HCT116 (cell line): ENCODE measurements around the gene AGPAT2. TPM values are rescaled to one million over a fixed set of nuclear protein-coding genes. Genes with fewer than 3 reads are reported as not detected.

Experiments
- ATAC-seq: fragments of 200-7000 bp; cut with Tn5 transposase; 2 replicates; pipeline ENCODE4 v1.9.1; 2020; ENCODE audit warnings: mild to moderate bottlenecking, moderate library complexity
- BruUV-seq: library from RNA; stranded (reverse); fragments of 400-500 nt; replicated peaks from 2 replicates; lab custom pipeline; 2021; lab: Mats Ljungman, UMichigan
- CTCF ChIA-PET: fragments of 300-600 bp; sonication (Branson Sonifier 250); formaldehyde crosslinking; loops from one replicate; lab custom pipeline; 2021; ENCODE audit warnings: antibody characterized with exemption; lab: Charles Lee
- POLR2A ChIA-PET: fragments of 300-600, 350-600 bp; sonication (Branson Sonifier 250); formaldehyde crosslinking; loops from one replicate; lab custom pipeline; 2021; ENCODE audit warnings: antibody characterized with exemption; lab: Charles Lee
- RAD21 ChIA-PET, 2 experiments: fragments of 300-600 bp; sonication (Branson Sonifier 250); formaldehyde crosslinking; loops; one replicate each; lab custom pipeline; 2023; ENCODE audit warnings: low total read pairs in 2 of 2; ENCODE audit not compliant: uncharacterized antibody in 2 of 2, unreplicated experiment in 2 of 2, low non-redundant PET in 1 of 2; lab: Charles Lee
- DNase-seq: peaks from one replicate; pipeline ENCODE4 v3.0.0-alpha.2; 2010; ENCODE audit warnings: low read depth, low spot score
- H2AFZ ChIP-seq: fragments of 200-600 bp; shearing (Covaris generic), sonication (generic); 2 replicates; pipeline ENCODE4 v1.6.1; 2017; ENCODE audit warnings: low read depth, mixed run types, mixed read lengths, antibody characterized with exemption, low read length; ENCODE audit not compliant: poor library complexity, severe bottlenecking
- H3K27ac ChIP-seq: 2 replicates; pipeline ENCODE4 v1.5.1; 2012; ENCODE audit warnings: low read depth, low read length
- H3K27me3 ChIP-seq: fragments of 200-600 bp; sonication (generic); 2 replicates; pipeline ENCODE4 v1.6.1; 2016; ENCODE audit warnings: mixed run types, low read length, mixed read lengths; ENCODE audit not compliant: insufficient read depth
- H3K36me3 ChIP-seq, 2 experiments: fragments of 200-500 bp in 1 of 2; fragments of 200-600 bp in 1 of 2; sonication (Bioruptor generic) in 1 of 2; sonication (generic) in 1 of 2; 2 replicates each; pipeline versions ENCODE4 v1.5.1 to v1.6.1; 2014 to 2016; ENCODE audit warnings: low read length in 2 of 2, inconsistent platforms in 1 of 2, mixed read lengths in 1 of 2, mixed run types in 1 of 2; ENCODE audit not compliant: insufficient read depth in 2 of 2, control insufficient read depth in 1 of 2
- H3K4me1 ChIP-seq, 2 experiments: fragments of 200-600 bp in 1 of 2; sonication (generic) in 1 of 2; 2 replicates each; pipeline versions ENCODE4 v1.5.1 to v1.6.1; 2012 to 2017; ENCODE audit warnings: low read length in 2 of 2, inconsistent platforms in 1 of 2, mild to moderate bottlenecking in 1 of 2, mixed read lengths in 1 of 2, mixed run types in 1 of 2, moderate library complexity in 1 of 2; ENCODE audit not compliant: insufficient read depth in 2 of 2, control insufficient read depth in 1 of 2
- H3K4me2 ChIP-seq: fragments of 200-600 bp; sonication (generic); 2 replicates; pipeline ENCODE4 v1.6.1; 2017; ENCODE audit warnings: mixed run types, low read length, mixed read lengths
- H3K4me3 ChIP-seq, 2 experiments: fragments of 200-600 bp in 1 of 2; sonication (generic) in 1 of 2; replicated peaks in 1 of 2; 2 replicates each; pipeline ENCODE4 v1.5.1; 2011 to 2016; ENCODE audit warnings: low read length in 2 of 2, control low read depth in 1 of 2, low read depth in 1 of 2, mild to moderate bottlenecking in 1 of 2, mixed read lengths in 1 of 2, mixed run types in 1 of 2
- H3K79me2 ChIP-seq: fragments of 200-600 bp; sonication (generic); 2 replicates; pipeline ENCODE4 v1.6.1; 2017; ENCODE audit warnings: mild to moderate bottlenecking, mixed run types, low read length, moderate library complexity, mixed read lengths; ENCODE audit not compliant: insufficient read depth
- H3K9ac ChIP-seq: fragments of 200-600 bp; sonication (generic); 2 replicates; pipeline ENCODE4 v1.6.1; 2016; ENCODE audit warnings: low read length, mixed read lengths
- H3K9me2 ChIP-seq: fragments of 200-600 bp; sonication (generic), shearing (Covaris generic); 2 replicates; pipeline ENCODE4 v1.6.1; 2017; ENCODE audit warnings: mixed run types, mild to moderate bottlenecking, moderate library complexity; ENCODE audit not compliant: insufficient read depth
- H3K9me3 ChIP-seq, 2 experiments: fragments of 200-500 bp in 1 of 2; fragments of 200-600 bp in 1 of 2; sonication (Bioruptor generic) in 1 of 2; sonication (generic) in 1 of 2; 2 replicates each; pipeline ENCODE4 v1.6.1; 2014 to 2017; ENCODE audit warnings: low read length in 2 of 2, mixed read lengths in 2 of 2, inconsistent platforms in 1 of 2, low read depth in 1 of 2, mild to moderate bottlenecking in 1 of 2, mixed run types in 1 of 2, moderate library complexity in 1 of 2; ENCODE audit not compliant: control insufficient read depth in 1 of 2, insufficient read depth in 1 of 2
- H4K20me1 ChIP-seq: fragments of 200-600 bp; sonication (generic), shearing (Covaris generic); 2 replicates; pipeline ENCODE4 v1.6.1; 2017; ENCODE audit warnings: mixed run types, mild to moderate bottlenecking, moderate library complexity; ENCODE audit not compliant: insufficient read depth
- CBX3 ChIP-seq: IDR thresholded peaks from 2 replicates; pipeline ENCODE4 v1.6.1; 2012; ENCODE audit warnings: low read depth
- CEBPB ChIP-seq: IDR thresholded peaks from 2 replicates; pipeline ENCODE4 v1.6.1; 2012; ENCODE audit warnings: low read depth
- EGR1 ChIP-seq: IDR thresholded peaks from 2 replicates; pipeline ENCODE4 v1.6.1; 2012; ENCODE audit warnings: low read depth
- ELF1 ChIP-seq: IDR thresholded peaks from 2 replicates; pipeline ENCODE4 v1.6.1; 2012; ENCODE audit warnings: low read depth, borderline replicate concordance
- EZH2 ChIP-seq: fragments of 200-600 bp; sonication (generic); IDR thresholded peaks from 2 replicates; pipeline ENCODE4 v1.6.1; 2017; ENCODE audit warnings: antibody characterized with exemption, mixed run types
- EZH2phosphoT487 ChIP-seq: fragments of 200-600 bp; IDR thresholded peaks from 2 replicates; pipeline ENCODE4 v1.6.1; 2018; ENCODE audit warnings: antibody characterized with exemption, borderline replicate concordance
- FOSL1 ChIP-seq: IDR thresholded peaks from 2 replicates; pipeline ENCODE4 v1.6.1; 2012; ENCODE audit warnings: low read depth
- JUND ChIP-seq: IDR thresholded peaks from 2 replicates; pipeline ENCODE4 v1.6.1; 2012
- RAD21 ChIP-seq: IDR thresholded peaks from 2 replicates; pipeline ENCODE4 v1.6.1; 2012; ENCODE audit warnings: low read depth, mild to moderate bottlenecking
- SRF ChIP-seq: IDR thresholded peaks from 2 replicates; pipeline ENCODE4 v1.6.1; 2012; ENCODE audit warnings: low read depth
- TCF7L2 ChIP-seq: IDR thresholded peaks from 2 replicates; pipeline ENCODE4 v1.7.0; 2011; ENCODE audit warnings: borderline replicate concordance, inconsistent platforms; ENCODE audit not compliant: insufficient read depth, insufficient read length; ENCODE audit errors: extremely low read depth
- YY1 ChIP-seq: IDR thresholded peaks from 2 replicates; pipeline ENCODE4 v1.6.1; 2011; ENCODE audit warnings: low read length, low read depth, moderate library complexity, mild to moderate bottlenecking; ENCODE audit not compliant: insufficient replicate concordance; ENCODE audit errors: extremely low read depth
- intact Hi-C: fragments of 100-400 bp; cut with micrococcal nuclease; formaldehyde crosslinking; loops from 2 replicates; pipeline ENCODE4 v1.10.0; 2022
- total RNA-seq: library from RNA; stranded (reverse); gene quantifications from one replicate; pipeline ENCODE4 v1.2.1, GENCODE V29; 2021; ENCODE audit not compliant: unreplicated experiment
- TF ChIP-seq, protein P1 (sequence below): IDR thresholded peaks from 2 replicates; pipeline ENCODE4 v1.6.1; 2012
- TF ChIP-seq, protein P2 (sequence below), 3 experiments: fragments of 200-600 bp in 1 of 3; sonication (generic) in 1 of 3; IDR thresholded peaks in 2 of 3; conservative IDR thresholded peaks in 1 of 3; 2 replicates each; pipeline ENCODE4 v1.5.1; 2012 to 2017; ENCODE audit warnings: low read depth in 2 of 3, low read length in 2 of 3, antibody characterized with exemption in 1 of 3, borderline replicate concordance in 1 of 3, control low read depth in 1 of 3, mild to moderate bottlenecking in 1 of 3, mixed read lengths in 1 of 3, mixed run types in 1 of 3, moderate library complexity in 1 of 3; ENCODE audit not compliant: insufficient read depth in 1 of 3
- TF ChIP-seq, protein P3 (sequence below): IDR thresholded peaks from 2 replicates; pipeline ENCODE4 v1.6.1; 2011; ENCODE audit warnings: mild to moderate bottlenecking, low read length, moderate library complexity; ENCODE audit not compliant: insufficient replicate concordance; ENCODE audit errors: extremely low read depth

AGPAT2 gene
- total RNA-seq, 1 experiment from 2014 or later, result 86.0 TPM

DNA sequence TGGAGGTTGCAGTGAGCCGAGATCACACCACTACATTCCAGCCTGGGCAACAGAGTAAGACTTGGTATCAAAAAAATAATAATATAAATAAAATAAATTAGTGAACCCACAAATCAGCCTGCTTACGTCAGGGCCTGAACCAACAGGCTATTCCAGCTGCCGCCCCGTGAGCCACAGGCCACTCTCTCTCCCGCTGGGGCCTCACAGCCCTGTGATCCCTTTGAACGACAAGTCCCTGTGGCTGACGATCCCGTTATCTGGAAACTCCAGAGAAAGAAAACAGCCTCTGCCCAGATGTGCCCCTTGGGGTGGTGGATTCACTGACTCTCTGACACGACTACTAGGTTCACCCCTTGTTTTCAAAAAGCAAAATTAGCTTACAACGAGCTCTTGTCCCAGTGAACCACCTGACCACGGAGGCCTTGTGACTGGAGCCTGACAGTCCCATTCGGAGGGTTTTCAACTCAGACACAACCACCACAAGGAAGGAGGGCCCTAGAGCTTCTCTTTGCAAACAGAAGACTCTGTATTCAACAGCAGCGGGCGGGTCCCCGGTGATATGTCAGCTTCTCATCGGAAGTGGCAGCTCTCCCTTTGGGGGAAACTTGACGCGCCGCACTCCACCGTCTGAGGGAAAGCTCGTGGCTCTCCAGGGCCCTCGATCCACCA is 20.7 kb upstream of the AGPAT2 start:
- H3K27me3 ChIP-seq, result no peaks in the 10 kb centered on the region
- ChIA-PET RAD21 (no interaction called here), CTCF (no interaction called here), POLR2A (no interaction called here)
- H3K4me2 ChIP-seq, result no peak overlapping the region
- no peaks in the 10 kb centered on the region for H4K20me1 ChIP-seq
- H3K9ac ChIP-seq, result no peak overlapping the region
- ATAC-seq (no peak), DNase-seq (no peak)
- no peaks in the 10 kb centered on the region for H3K79me2 ChIP-seq
- H3K4me1 ChIP-seq, result peaks cover 5 to 31% of the 10 kb centered on the region in 2 experiments
- H2AFZ ChIP-seq, result no peak overlapping the region
- H3K4me3 ChIP-seq, result no peak overlapping the region
- no peaks in the 10 kb centered on the region for H3K36me3 ChIP-seq
- no peak overlapping the region for H3K27ac ChIP-seq
- no TSS peak for BruUV-seq
- H3K9me2 ChIP-seq, result no peaks in the 10 kb centered on the region
- H3K9me3 ChIP-seq, result no peaks in the 10 kb centered on the region
- intact Hi-C loops, result no loop called here
- TF ChIP-seq EZH2phosphoT487 (no peak), EZH2 (no peak), RAD21 (no peak), EGR1 (no peak), TCF7L2 (no peak), YY1 (no peak), FOSL1 (no peak), CEBPB (no peak), ELF1 (no peak), JUND (no peak), SRF (no peak), CBX3 (no peak)
- TF ChIP-seq, protein P1, sequence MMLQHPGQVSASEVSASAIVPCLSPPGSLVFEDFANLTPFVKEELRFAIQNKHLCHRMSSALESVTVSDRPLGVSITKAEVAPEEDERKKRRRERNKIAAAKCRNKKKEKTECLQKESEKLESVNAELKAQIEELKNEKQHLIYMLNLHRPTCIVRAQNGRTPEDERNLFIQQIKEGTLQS, result no peak
- TF ChIP-seq, protein P2, sequence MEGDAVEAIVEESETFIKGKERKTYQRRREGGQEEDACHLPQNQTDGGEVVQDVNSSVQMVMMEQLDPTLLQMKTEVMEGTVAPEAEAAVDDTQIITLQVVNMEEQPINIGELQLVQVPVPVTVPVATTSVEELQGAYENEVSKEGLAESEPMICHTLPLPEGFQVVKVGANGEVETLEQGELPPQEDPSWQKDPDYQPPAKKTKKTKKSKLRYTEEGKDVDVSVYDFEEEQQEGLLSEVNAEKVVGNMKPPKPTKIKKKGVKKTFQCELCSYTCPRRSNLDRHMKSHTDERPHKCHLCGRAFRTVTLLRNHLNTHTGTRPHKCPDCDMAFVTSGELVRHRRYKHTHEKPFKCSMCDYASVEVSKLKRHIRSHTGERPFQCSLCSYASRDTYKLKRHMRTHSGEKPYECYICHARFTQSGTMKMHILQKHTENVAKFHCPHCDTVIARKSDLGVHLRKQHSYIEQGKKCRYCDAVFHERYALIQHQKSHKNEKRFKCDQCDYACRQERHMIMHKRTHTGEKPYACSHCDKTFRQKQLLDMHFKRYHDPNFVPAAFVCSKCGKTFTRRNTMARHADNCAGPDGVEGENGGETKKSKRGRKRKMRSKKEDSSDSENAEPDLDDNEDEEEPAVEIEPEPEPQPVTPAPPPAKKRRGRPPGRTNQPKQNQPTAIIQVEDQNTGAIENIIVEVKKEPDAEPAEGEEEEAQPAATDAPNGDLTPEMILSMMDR (IDR thresholded peaks at IDR 0.05 in 2 of 3, conservative IDR thresholded peaks at IDR 0.05 in 1 of 3; ENCODE audit: borderline replicate concordance in 1 of 3, insufficient read depth in 1 of 3, low read depth in 2 of 3, low read length in 2 of 3), result no peak
- TF ChIP-seq, protein P3, sequence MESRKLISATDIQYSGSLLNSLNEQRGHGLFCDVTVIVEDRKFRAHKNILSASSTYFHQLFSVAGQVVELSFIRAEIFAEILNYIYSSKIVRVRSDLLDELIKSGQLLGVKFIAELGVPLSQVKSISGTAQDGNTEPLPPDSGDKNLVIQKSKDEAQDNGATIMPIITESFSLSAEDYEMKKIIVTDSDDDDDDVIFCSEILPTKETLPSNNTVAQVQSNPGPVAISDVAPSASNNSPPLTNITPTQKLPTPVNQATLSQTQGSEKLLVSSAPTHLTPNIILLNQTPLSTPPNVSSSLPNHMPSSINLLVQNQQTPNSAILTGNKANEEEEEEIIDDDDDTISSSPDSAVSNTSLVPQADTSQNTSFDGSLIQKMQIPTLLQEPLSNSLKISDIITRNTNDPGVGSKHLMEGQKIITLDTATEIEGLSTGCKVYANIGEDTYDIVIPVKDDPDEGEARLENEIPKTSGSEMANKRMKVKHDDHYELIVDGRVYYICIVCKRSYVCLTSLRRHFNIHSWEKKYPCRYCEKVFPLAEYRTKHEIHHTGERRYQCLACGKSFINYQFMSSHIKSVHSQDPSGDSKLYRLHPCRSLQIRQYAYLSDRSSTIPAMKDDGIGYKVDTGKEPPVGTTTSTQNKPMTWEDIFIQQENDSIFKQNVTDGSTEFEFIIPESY, result no peak
